Ovary (tissue), 3 donors: ENCODE results near the gene OPCML.

Experiments used
- CTCF ChIP-seq, 3 donors: fragments of 450-650 bp in 2 of 3; fragments of 200-600 bp in 1 of 3; IDR thresholded peaks; one replicate each; pipeline versions ENCODE4 v1.5.1 to v1.8.0; 2016 to 2022; ENCODE audit warnings: antibody characterized with exemption in 3 of 3, mild to moderate bottlenecking in 1 of 3
- POLR2A ChIP-seq: fragments of 450-650 bp; IDR thresholded peaks from one replicate; pipeline ENCODE4 v1.6.1; 2017; ENCODE audit warnings: antibody characterized with exemption, mild to moderate bottlenecking, moderate library complexity
- donor health status: DM: no; HTN: no; CAD: no.

- TF ChIP-seq POLR2A (no peak), CTCF (IDR thresholded peaks at IDR 0.05) (no peak)
These were observed 425.2 kb downstream of the OPCML start for GRCh38 chr11:133107136-133107535.
